Effector CD8-positive, alpha-beta T cell (primary cell): ENCODE results near the gene ELMO2.

ENCODE experiments used
- DNase-seq: peaks from one replicate; lab custom pipeline; 2025; lab: John Stamatoyannopoulos, UW

Gene ELMO2

GRCh38 chr20:46350201-46350985 lies 56.0 kb downstream of the ELMO2 start:
- no peak for DNase-seq

GRCh38 chr20:46349742-46350056 lies 56.7 kb downstream of the ELMO2 start:
- no peak for DNase-seq

GRCh38 chr20:46349035-46349741 lies 57.2 kb downstream of the ELMO2 start:
- peak; percentile 10 for DNase-seq

- no peak for DNase-seq
These were observed 58.3 kb downstream of the ELMO2 start for GRCh38 chr20:46347841-46348803.

GRCh38 chr20:46346770-46347169 lies 59.6 kb downstream of the ELMO2 start:
- no peak for DNase-seq

- DNase-seq, result no peak
These were observed 61.8 kb downstream of the ELMO2 start for GRCh38 chr20:46344488-46345162.

GRCh38 chr20:46343975-46344357 lies 62.4 kb downstream of the ELMO2 start:
- DNase-seq, result no peak

- DNase-seq, result no peak
These were observed 63.0 kb downstream of the ELMO2 start for GRCh38 chr20:46343348-46343974.

DNA sequence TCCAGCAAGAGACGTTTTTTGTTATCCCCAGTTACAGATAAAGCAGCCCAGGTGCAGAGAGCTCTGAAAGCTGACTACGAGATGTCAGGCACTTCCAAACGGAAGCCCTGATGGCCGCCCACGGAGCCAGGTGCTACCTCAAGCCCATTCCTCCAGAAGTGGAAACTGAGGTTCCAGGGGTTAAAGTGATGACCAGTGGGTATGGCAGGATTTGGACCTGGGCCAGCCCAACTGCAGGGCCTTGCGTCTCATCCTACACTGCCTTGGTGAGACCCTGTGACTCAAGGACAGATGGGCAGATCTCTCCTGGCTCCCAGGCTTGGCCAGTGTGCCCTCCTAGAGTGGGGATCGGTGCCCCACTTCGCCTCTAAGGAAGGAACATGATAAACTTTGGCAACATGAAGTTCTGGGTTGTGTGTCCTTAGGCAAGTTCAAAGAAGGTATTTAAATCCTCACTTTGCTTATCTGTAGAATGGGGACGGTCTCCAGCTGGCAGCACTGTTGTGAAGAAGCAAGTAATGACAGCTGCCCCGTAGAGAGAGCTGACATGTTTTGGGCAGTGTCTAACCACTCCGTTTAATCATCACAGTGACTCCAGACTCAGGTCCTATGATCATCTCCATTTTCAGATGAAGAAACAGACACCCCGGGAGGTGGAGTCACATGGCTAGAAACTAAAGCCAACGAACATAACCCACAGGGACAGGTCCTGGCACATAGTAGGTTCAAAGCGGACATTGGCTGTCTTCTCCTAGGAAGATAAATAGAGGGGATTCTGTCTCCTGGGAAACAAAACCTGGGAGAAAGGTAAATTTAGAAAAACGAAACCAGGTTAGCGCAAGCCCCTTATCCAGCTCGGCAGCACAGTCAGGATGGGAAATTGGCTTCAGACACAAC lies 63.7 kb downstream of the ELMO2 start:
- no peak for DNase-seq

- DNase-seq, result no peak
These were observed 64.4 kb downstream of the ELMO2 start for GRCh38 chr20:46342010-46342378.

- DNase-seq, result no peak
These were observed 65.1 kb downstream of the ELMO2 start for GRCh38 chr20:46341074-46342009.

DNA sequence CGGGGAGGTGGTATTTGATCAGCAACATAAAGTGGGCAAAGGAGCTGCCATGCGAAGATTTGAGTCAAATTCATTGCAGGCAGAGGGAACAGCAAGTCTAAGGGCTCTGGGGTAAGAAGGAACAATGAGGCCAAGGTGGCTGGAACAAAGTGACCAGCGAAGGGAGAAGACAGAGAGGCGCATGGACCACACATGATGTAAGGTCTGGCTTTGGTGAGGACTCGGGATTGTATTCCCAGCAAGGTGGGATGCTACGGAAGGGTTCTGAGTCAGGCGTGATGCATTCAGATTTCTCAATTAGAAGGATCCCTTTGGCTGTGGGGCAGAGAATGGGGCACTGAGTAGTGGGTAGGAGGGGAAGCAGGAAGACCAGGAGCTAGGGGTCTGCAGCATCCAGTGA lies 67.4 kb downstream of the ELMO2 start:
- DNase-seq, result no peak

GRCh38 chr20:46336735-46337134 lies 69.7 kb downstream of the ELMO2 start:
- no peak for DNase-seq

GRCh38 chr20:46334303-46334904 lies 72.0 kb downstream of the ELMO2 start:
- DNase-seq, result no peak

GRCh38 chr20:46333161-46333991 lies 73.0 kb downstream of the ELMO2 start:
- no peak for DNase-seq

GRCh38 chr20:46332373-46333160 lies 73.8 kb downstream of the ELMO2 start:
- no peak for DNase-seq
